B cell (primary cell): ENCODE measurements around the gene PGGHG. TPM values are rescaled to one million over a fixed set of nuclear protein-coding genes. Genes with fewer than 3 reads are reported as not detected.
"Not testable (repeated sequence)": the region's sequence is repeated elsewhere in the genome, so short reads cannot be mapped to it uniquely, and the experiment has no call there.

ENCODE experiments used
- ATAC-seq: fragments of 200-7000 bp; cut with Tn5 transposase; one replicate; pipeline ENCODE4 v1.10.0; 2021; ENCODE audit warnings: low read depth, mild to moderate bottlenecking, moderate number of reproducible peaks, moderate library complexity
- CTCF ChIA-PET: fragments of 350-600 bp; sonication (Branson Sonifier 250); formaldehyde crosslinking; loops from one replicate; lab custom pipeline; 2021; ENCODE audit warnings: antibody characterized with exemption, inconsistent platforms; lab: Charles Lee
- POLR2A ChIA-PET: fragments of 350-600 bp; sonication (Branson Sonifier 250); formaldehyde crosslinking; loops from one replicate; lab custom pipeline; 2021; ENCODE audit warnings: antibody characterized with exemption; lab: Charles Lee
- DNase-seq: peaks from one replicate; pipeline ENCODE4 v3.0.0; 2013
- H2AFZ ChIP-seq: 2 replicates; pipeline ENCODE4 v1.6.1; 2012; ENCODE audit warnings: mild to moderate bottlenecking, low read depth, low read length; ENCODE audit not compliant: insufficient read depth, poor library complexity, severe bottlenecking
- H3K27ac ChIP-seq, 2 donors: 1 replicate in 1 of 2; 2 replicates in 1 of 2; pipeline ENCODE4 v1.5.1; 2012 to 2013; ENCODE audit warnings: low read length in 2 of 2, mild to moderate bottlenecking in 2 of 2, moderate library complexity in 1 of 2
- H3K27me3 ChIP-seq, 4 experiments: fragments of 200-600 bp in 1 of 4; sonication (generic) in 1 of 4; replicated peaks in 1 of 4; 1 replicate in 2 of 4; 2 replicates in 2 of 4; pipeline versions ENCODE4 v1.6.1 to v1.7.0; 2013 to 2016; ENCODE audit warnings: low read length in 3 of 4, mild to moderate bottlenecking in 2 of 4, mixed read lengths in 1 of 4, moderate library complexity in 1 of 4; ENCODE audit not compliant: insufficient read depth in 4 of 4, control insufficient read depth in 3 of 4; ENCODE audit errors: control extremely low read depth in 1 of 4
- H3K36me3 ChIP-seq, 2 experiments: replicated peaks in 1 of 2; 1 replicate in 1 of 2; 2 replicates in 1 of 2; pipeline versions ENCODE4 v1.6.1 to v1.7.1; 2013; ENCODE audit warnings: low read length in 1 of 2; ENCODE audit not compliant: insufficient read depth in 2 of 2, control insufficient read depth in 1 of 2; ENCODE audit errors: control extremely low read depth in 1 of 2, extremely low read depth in 1 of 2
- H3K4me1 ChIP-seq, 2 donors: fragments of 200-600 bp in 1 of 2; sonication (generic) in 1 of 2; 1 replicate in 1 of 2; 2 replicates in 1 of 2; pipeline versions ENCODE4 v1.5.1 to v1.6.1; 2013 to 2017; ENCODE audit warnings: low read length in 2 of 2; ENCODE audit not compliant: control insufficient read depth in 2 of 2, insufficient read depth in 2 of 2
- H3K4me2 ChIP-seq: replicated peaks from 2 replicates; pipeline ENCODE3; 2012; ENCODE audit warnings: mild to moderate bottlenecking, low read depth, low read length; ENCODE audit not compliant: poor library complexity, severe bottlenecking
- H3K4me3 ChIP-seq, 5 experiments: fragments of 200-600 bp in 1 of 5; sonication (generic) in 1 of 5; 1 replicate in 3 of 5; 2 replicates in 2 of 5; pipeline versions ENCODE4 v1.5.1 to v1.7.0; 2011 to 2016; ENCODE audit warnings: low read length in 4 of 5, mild to moderate bottlenecking in 4 of 5, low read depth in 2 of 5, control low read depth in 1 of 5, moderate library complexity in 1 of 5; ENCODE audit not compliant: insufficient read depth in 1 of 5; ENCODE audit errors: control extremely low read depth in 1 of 5, extremely low read depth in 1 of 5
- H3K79me2 ChIP-seq: fragments of 200-600 bp; sonication (generic); one replicate; pipeline ENCODE4 v1.6.0; 2016; ENCODE audit warnings: low read length; ENCODE audit not compliant: control insufficient read depth, insufficient read depth
- H3K9ac ChIP-seq: fragments of 200-600 bp; sonication (generic); 2 replicates; pipeline ENCODE4 v1.6.1; 2017; ENCODE audit warnings: mild to moderate bottlenecking, low read length, moderate library complexity
- H3K9me3 ChIP-seq, 3 donors: one replicate each; pipeline versions ENCODE4 v1.6.1 to v1.7.1; 2013; ENCODE audit warnings: low read length in 2 of 3; ENCODE audit not compliant: control insufficient read depth in 2 of 3, insufficient read depth in 1 of 3; ENCODE audit errors: control extremely low read depth in 1 of 3
- H4K20me1 ChIP-seq: 2 replicates; pipeline ENCODE4 v1.6.0; 2012; ENCODE audit warnings: mild to moderate bottlenecking, low read length; ENCODE audit not compliant: insufficient read depth, control insufficient read depth, poor library complexity, severe bottlenecking
- H3K27ac Mint-ChIP-seq: one replicate; pipeline ENCODE4 v1.8.0; 2021; ENCODE audit warnings: mixed read lengths
- H3K27me3 Mint-ChIP-seq: one replicate; pipeline ENCODE4 v1.8.0; 2021; ENCODE audit warnings: mixed read lengths
- H3K4me1 Mint-ChIP-seq: one replicate; pipeline ENCODE4 v1.8.0; 2021; ENCODE audit warnings: mixed read lengths
- H3K4me3 Mint-ChIP-seq: one replicate; pipeline ENCODE4 v1.8.0; 2021; ENCODE audit warnings: mixed read lengths
- H3K9me3 Mint-ChIP-seq: one replicate; pipeline ENCODE4 v1.8.0; 2022; ENCODE audit warnings: mixed read lengths; ENCODE audit not compliant: insufficient read depth
- CTCF ChIP-seq: fragments of 200-600 bp; IDR thresholded peaks from one replicate; pipeline ENCODE4 v1.8.0; 2022; ENCODE audit warnings: antibody characterized with exemption, mild to moderate bottlenecking
- EZH2 ChIP-seq: IDR thresholded peaks from 2 replicates; pipeline ENCODE4 v1.6.1; 2012; ENCODE audit warnings: borderline replicate concordance, low read depth, mild to moderate bottlenecking, moderate library complexity, low read length; ENCODE audit not compliant: insufficient read depth, poor library complexity, severe bottlenecking
- WGBS: methylation state at CpG from one replicate; pipeline ENCODE4 v1.1.5; 2013; ENCODE audit warnings: missing lambda C conversion rate; ENCODE audit not compliant: insufficient coverage; 5-methylcytosine and 5-hydroxymethylcytosine counted together
- intact Hi-C: fragments of 100-400 bp; cut with micrococcal nuclease; formaldehyde crosslinking; loops from one replicate; pipeline ENCODE4 v1.10.0; 2022
- polyA plus RNA-seq: library from polyadenylated mRNA; depleted of rRNA; stranded (reverse); fragments of >200 nt; gene quantifications from 2 replicates; pipeline ENCODE4 v1.2.3, GENCODE V29; 2012
- total RNA-seq, 2 donors: library from RNA; stranded (reverse); fragments of 120-200 nt in 1 of 2; gene quantifications; 1 replicate in 1 of 2; 2 replicates in 1 of 2; pipeline versions ENCODE4 v1.2.3 to v1.2.4, GENCODE V29; 2013 to 2022

Gene PGGHG
- total and polyA plus RNA-seq, 2 donors (not counting 1 experiment from before 2014, with no cell fraction given): 159 to 264 TPM

DNA sequence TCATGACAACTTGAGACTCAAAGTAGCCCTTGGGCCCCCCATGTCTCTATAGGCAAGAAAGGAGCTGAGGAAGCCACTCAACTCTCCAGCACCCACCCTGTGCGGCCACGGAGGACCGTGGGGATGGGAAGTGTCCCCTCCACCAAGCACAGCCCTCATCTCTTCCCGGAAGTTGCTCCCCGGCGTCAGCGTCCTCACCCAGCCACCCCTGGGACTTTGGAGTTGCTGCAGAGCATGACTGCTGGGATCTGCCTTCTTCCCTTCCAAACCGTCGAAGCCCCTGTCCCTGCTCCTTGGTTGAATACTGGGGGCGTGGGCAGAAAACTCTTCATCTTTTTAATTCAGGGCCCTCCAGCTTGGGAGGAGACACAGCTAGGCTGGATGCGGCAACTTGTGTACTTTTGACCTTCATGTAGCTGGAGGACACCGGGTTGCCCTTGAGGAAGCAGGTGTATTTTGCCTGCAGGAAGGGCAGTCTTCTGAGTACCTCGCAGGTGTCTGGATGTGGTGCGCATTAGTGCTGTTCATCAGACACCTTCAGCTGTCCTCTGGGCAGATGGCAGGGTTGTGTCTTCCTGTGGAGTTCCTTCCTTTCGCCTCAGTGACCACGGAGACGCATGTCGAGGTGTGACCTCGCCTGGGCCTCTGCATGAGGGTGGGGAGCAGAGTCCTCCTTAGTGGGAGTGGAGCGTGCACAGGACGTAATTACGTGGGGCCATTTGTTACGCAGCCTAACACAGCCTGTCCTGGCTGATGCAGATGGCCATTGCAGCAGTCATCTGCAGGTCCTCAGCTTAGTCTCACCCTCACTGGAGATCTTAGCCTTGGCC, 43.9 kb downstream of the PGGHG start:
- DNase-seq: no peak
- no peaks in the 10 kb centered on the region for H4K20me1 ChIP-seq
- ATAC-seq: no peak
- no peaks in the 10 kb centered on the region for H3K27me3 Mint-ChIP-seq
- H3K27ac Mint-ChIP-seq: no peak overlapping the region
- H3K4me1 ChIP-seq: peaks cover 13 to 34% of the 10 kb centered on the region in 2 donors
- H3K4me2 ChIP-seq: no peak overlapping the region
- H3K4me3 Mint-ChIP-seq: no peak overlapping the region
- WGBS: 84% methylated on average over 21 of the region's 23 CpGs
- no peaks in the 10 kb centered on the region for H3K9me3 Mint-ChIP-seq
- ChIA-PET POLR2A (no interaction called here), CTCF (interaction anchor here (0.6 to 1.1 kb wide), 2 partner anchors 20 to 81 kb away, joined by 3 read pairs; no protein-coding TSS in a partner anchor)
- H3K4me1 Mint-ChIP-seq: peaks cover 35% of the 10 kb centered on the region
- no peak overlapping the region for H3K9ac ChIP-seq
- no peak overlapping the region for H3K4me3 ChIP-seq
- H3K36me3 ChIP-seq: no peaks in the 10 kb centered on the region
- no peak for TF ChIP-seq EZH2
- no peak for TF ChIP-seq CTCF
- peaks cover 0 to 13% (median 0%) of the 10 kb centered on the region in 3 donors for H3K9me3 ChIP-seq
- no peaks in the 10 kb centered on the region for H3K79me2 ChIP-seq
- H3K27ac ChIP-seq: no peak overlapping the region
- intact Hi-C loops: no loop called here
- H2AFZ ChIP-seq: no peak overlapping the region
- H3K27me3 ChIP-seq: no peaks in the 10 kb centered on the region

GRCh38 chr11:333616-334263, 44.8 kb downstream of the PGGHG start:
- 93% methylated on average over 14 of the region's 17 CpGs for WGBS
- H3K9me3 Mint-ChIP-seq, H4K20me1 ChIP-seq, H3K27ac ChIP-seq, H2AFZ ChIP-seq, ATAC-seq, H3K4me3 Mint-ChIP-seq, H3K27me3 Mint-ChIP-seq, H3K4me2 ChIP-seq, H3K79me2 ChIP-seq, H3K27ac Mint-ChIP-seq, H3K9ac ChIP-seq, H3K4me3 ChIP-seq, H3K36me3 ChIP-seq, DNase-seq, POLR2A ChIA-PET, H3K27me3 ChIP-seq, intact Hi-C loops: not testable (repeated sequence)
- peaks cover 13 to 32% of the 10 kb centered on the region in 2 donors for H3K4me1 ChIP-seq
- peaks cover 32% of the 10 kb centered on the region for H3K4me1 Mint-ChIP-seq
- CTCF ChIA-PET: interaction anchor here (1.5 kb wide), 1 partner anchor 14 kb away, joined by 4 read pairs; no protein-coding TSS in a partner anchor
- peaks cover 0 to 13% (median 0%) of the 10 kb centered on the region in 3 donors for H3K9me3 ChIP-seq
